Posterior vena cava (tissue), 2 donors: ENCODE data around the gene GARIN5B. TPM values are rescaled to one million over a fixed set of nuclear protein-coding genes. Genes with fewer than 3 reads are reported as not detected.
A peak's percentile ranks its signal among the peaks of the same experiment; 100 is the strongest.

Source experiments
- DNase-seq: peaks from one replicate; pipeline ENCODE4 v3.0.0-alpha.2; 2020; ENCODE audit warnings: low spot score
- intact Hi-C, 2 donors: fragments of 100-400 bp; cut with DNase I; formaldehyde crosslinking; loops; one replicate each; pipeline versions ENCODE4 v1.14.1 to v1.14.2; 2022 to 2023
- total RNA-seq, 2 donors: library from RNA; stranded (reverse); fragmentation: NEBNext Ultra II Directional; extraction: Animal tissue kit (Norgen Biotek cat#: 25700); gene quantifications; one replicate each; pipeline ENCODE4 v1.2.1, GENCODE V29; 2021
- donor health status: DM: yes; HTN: yes; CAD: no.
- donor health status: DM: yes; HTN: yes; CAD: no.

GARIN5B gene
- total RNA-seq, 2 donors from 2014 or later, result not detected

DNA sequence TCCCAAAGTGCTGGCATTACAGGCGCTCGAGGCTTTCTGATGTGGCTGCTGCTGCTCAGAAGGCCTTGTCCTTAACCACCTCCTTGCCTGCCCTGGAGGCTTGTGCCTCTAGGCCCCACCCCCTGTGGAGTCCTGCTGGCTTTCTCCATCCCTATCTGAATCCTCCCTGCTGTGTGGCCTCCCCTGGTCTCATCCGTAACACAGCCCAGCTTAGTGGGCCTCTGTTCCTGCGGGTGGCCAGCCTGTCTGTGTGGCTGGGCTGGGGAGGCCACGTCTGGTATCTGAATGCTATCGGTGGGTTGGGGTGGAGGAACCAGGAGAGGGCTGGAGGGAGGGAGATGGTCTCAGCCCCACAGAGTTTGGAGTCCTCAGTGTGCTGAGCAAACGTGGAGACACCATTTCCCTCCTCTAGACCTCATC, 27.4 kb upstream of the GARIN5B start:
- no peak for DNase-seq
- intact Hi-C loops, result no loop called here

GRCh38 chr19:55389386-55390317, 26.6 kb upstream of the GARIN5B start:
- intact Hi-C loops, result no loop called here
- no peak for DNase-seq

- intact Hi-C loops, result no loop called here
- DNase-seq, result no peak
Measured at GRCh38 chr19:55387736-55388497, 24.9 kb upstream of the GARIN5B start.

DNA sequence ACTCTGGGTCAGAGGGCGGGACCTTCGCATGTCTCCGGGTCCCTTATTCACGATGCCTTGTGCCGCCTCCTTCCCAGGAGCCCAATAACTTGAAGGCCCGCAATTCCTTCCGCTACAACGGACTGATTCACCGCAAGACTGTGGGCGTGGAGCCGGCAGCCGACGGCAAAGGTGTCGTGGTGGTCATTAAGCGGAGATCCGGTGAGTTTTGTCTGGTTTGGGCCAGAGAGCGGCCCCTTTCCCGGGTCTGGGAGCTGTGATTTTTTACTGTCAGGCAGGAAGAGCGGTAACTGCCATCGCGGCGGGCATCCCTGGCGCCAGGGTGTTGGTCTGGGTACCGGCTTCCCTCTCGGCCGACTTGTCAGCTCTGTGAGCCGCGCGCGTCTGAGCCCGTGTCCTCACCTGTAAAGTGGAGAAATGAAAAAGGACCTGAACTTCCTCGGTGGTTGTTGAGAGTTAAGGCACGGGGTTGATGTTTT, 23.5 kb upstream of the GARIN5B start:
- intact Hi-C loops, result no loop called here
- DNase-seq, result no peak

DNA sequence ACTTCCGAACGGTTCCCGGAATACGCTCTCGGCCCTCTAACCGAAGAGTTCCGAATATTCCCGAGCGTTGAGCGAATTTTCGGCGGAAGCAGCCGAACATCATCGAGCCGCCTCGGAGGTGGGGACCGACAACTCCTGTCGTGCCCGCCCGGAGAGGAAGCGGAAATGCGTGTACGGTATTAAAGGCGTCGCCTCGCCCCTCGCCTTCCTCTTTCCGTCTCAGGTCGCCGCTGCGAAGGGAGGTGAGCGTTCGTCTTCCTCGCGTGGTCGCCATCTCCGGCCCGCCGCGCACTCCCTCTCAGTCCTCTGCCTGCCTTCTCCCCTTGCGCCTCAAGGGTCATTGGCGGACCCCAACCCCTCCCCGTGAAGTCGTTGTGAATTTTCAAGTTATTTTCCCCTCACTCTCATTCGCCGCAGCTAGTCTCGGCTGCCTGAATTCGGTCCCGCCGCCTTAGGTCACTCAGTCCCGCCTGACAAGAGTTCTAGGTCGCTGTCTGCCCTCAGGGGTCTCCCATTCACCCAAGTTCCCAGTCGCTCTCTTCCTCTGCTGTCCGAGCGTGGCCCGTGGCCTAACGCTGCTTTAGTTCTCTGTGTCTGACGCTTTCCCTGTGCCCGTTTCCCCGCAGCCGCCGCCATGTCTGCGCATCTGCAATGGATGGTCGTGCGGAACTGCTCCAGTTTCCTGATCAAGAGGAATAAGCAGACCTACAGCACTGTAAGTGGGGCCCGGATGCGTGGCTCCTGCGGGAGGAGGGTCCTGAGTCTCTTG, 22.8 kb upstream of the GARIN5B start, which contains the start of gene RPL28:
TSS of gene RPL28 (plus strand) at position 209 of the 769 bp plus-strand sequence. CDS start at position 635, 426 bp downstream.
- intact Hi-C loops, result no loop called here
- DNase-seq, result peak; percentile 100

- intact Hi-C loops, result loop anchor here in 1 of 2 donors (5.0 kb wide), 1 partner anchor 83 kb away; no protein-coding TSS in a partner anchor
Measured at GRCh38 chr19:55384920-55385723, 22.1 kb upstream of the GARIN5B start.

DNA sequence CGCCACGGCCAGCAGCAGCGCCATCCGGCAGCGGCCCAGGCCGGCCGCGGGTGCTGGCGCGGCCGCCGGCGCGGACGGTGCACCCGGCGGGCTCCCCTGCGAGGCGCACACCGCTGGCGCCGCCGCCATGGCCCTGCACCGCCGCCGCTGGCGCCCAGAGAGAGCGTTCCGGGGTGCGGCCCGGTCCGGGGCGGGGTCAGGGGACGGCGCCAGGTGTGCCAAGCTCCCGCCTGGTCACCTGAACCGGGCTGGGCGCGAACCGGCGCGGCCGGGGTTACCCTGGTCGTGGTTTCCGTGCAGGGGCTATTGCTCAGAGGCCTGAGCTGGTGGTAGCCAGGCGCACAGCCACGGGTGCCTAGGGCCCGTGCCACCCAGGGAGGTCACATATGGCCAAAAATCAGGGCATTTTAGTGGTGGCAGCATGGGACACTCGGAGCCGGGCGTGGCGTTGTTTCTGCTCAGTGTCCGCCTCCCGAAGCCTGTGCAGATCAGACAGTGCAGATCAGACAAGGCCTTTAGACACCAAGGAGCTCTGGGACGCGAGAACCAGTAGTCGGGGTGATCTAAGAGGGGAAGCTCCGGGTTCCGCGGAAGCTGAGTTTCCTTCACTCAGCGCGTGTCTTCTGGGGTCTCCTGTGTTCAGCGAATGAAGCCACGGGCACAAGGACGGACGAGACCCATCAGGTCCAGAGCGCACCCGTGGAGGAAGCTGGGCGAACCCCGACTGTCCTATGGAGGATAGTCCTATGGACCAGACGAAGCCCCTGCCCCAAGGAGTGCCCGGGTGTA, 21.3 kb upstream of the GARIN5B start, which contains the start of gene TMEM238:
TSS of gene TMEM238 (minus strand) at position 162 of the 789 bp plus-strand sequence. CDS start at position 129, 33 bp downstream.
- intact Hi-C loops, result loop anchor here in 1 of 2 donors (5.0 kb wide), 1 partner anchor 82 kb away; no protein-coding TSS in a partner anchor
- no peak for DNase-seq

More at GRCh38 chr19:55384920-55385723, 22.1 kb upstream of the GARIN5B start:
- DNase-seq, result peak; percentile 98

DNA sequence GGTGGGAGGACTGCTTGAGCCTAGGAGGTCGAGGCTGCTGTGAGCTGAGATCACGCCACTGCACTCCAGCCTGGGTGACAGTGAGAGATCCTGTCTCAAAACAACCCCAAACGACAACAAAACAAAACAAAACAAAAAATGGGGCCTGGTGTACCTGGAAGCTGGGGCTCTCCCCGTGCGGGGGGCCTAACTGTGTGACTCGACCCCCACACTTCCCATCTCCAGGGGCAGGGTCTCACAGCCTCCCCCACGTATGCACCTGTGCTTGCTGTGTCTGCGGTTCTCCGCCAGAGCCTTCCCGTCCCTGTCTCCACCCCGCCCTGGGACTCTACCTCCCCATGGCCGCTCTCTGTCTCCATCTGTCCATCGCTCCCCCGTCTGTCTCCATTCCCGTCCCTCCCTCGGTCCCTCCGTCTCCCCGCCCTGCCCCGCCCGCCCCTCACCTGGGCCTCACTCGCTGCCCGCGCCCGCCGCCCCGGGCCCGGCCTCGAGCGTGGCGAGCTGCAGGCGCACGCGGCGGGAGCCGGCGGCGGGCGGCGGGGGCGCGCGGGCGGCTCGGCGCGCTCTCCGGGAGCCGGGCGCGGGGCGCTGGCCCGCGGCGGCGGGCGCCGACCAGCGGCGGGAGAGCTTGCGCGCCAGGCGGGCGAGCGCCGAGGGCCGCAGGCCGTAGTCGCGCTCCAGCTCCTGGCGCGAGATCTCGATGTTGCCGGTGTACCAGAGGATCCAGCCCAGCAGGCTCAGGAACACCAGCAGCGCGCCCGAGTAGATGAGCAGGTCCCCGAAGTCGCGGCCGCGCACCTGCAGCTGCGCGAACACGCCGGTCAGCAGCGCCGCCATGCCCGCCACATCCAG, 20.4 kb upstream of the GARIN5B start:
- peak; percentile 87 for DNase-seq
- intact Hi-C loops, result loop anchor here in 1 of 2 donors (5.0 kb wide), 1 partner anchor 81 kb away; no protein-coding TSS in a partner anchor

- intact Hi-C loops, result loop anchor here in 1 of 2 donors (5.0 kb wide), 1 partner anchor 80 kb away; no protein-coding TSS in a partner anchor
Measured at GRCh38 chr19:55382522-55383054, 19.5 kb upstream of the GARIN5B start.

DNA sequence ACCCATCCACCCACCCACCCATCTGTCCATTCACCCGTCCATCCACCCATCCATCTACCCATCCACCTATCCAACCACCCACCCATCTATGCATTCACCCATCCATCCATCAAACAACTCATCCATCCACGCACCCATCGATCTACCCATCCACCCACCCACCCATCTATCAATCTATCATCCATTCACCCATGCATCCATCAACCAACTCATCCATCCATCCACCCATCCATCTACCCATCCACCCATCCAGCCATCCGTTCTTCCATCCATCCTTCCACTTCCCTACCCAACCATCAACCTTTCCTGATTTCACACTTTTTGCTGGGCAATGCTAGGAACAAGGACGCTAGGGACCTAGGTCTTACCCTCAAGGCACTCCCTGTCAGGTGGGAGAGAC, 19.0 kb upstream of the GARIN5B start:
- intact Hi-C loops, result loop anchor here in 1 of 2 donors (5.0 kb wide), 1 partner anchor 80 kb away; no protein-coding TSS in a partner anchor

More at GRCh38 chr19:55382522-55383054, 19.5 kb upstream of the GARIN5B start:
- no peak for DNase-seq

DNA sequence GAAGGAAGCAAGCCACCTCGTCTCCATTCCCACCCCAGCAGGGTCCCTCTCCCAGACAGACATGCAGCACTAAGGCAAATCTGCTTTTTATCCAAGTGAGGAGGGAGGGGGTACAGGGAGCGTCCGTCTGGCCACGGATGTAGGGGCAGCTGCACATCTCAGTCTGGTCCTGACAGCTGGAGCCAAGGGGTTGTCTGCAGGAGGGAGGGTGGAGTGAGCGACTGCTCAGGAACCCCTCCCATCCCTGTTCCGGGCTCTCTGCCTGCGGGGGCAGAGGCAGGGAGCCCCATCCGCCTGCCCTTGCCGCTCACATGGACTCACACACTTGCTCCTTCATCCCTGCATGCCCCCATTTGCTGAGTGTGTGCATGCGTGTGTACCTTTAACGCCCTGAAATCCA, 16.1 kb upstream of the GARIN5B start:
- intact Hi-C loops, result no loop called here
- DNase-seq, result no peak

More for the DNA sequence above, 19.0 kb upstream of the GARIN5B start:
- no peak for DNase-seq

GRCh38 chr19:55377356-55378131, 14.5 kb upstream of the GARIN5B start:
- DNase-seq, result no peak
- intact Hi-C loops, result no loop called here

GRCh38 chr19:55376241-55376933, 13.3 kb upstream of the GARIN5B start, which contains the start of gene TMEM190:
TSS of gene TMEM190 (plus strand) at chr19:55376826. CDS start at chr19:55376854, 28 bp downstream.
- intact Hi-C loops, result no loop called here

DNA sequence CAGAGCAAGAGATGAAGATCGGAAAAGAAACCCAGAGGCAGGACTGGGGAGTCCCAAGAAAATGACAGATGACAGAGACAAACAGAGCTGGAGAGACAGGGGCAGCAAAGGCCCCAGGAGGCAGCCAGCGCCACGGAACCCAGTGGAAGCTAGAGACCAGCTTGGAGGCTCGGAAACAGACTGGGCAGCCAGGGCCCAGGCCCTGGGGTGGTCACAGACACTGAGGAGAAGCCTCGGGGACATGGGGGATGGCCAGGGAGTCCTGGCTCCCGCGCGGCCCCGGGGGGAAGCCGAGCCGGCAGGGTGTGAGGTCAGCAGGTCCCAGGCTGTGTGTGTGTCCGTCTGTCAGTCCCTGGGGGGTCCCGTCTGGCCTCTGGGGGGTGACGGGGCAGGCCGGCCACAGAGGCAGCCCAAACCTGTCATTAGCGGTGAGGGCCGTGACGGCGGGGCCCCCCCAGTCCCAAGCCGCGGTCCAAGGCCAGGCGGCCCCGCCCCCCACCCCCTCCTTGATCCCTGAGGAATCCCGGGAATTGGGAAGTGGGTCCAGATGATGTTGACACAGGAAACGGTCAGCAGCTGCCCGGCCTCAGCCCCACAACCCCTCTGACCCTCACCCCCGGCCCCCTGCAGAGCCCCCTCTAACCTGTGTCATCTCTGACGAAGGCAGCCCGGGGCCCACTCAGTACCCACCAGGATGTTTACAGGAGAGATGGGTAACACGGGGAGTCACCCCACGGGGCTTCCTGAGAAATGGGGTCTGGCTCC, 11.1 kb upstream of the GARIN5B start:
- no peak for DNase-seq
- intact Hi-C loops, result no loop called here

More at GRCh38 chr19:55376241-55376933, 13.3 kb upstream of the GARIN5B start, which contains the start of gene TMEM190:
- no peak for DNase-seq
